GM12878 (cell line): Measurements from ENCODE around the gene UBASH3A. TPM values are rescaled to one million over a fixed set of nuclear protein-coding genes. Genes with fewer than 3 reads are reported as not detected.

Experiments used
- ATAC-seq: fragments of 200-7000 bp; cut with Tn5 transposase; 3 replicates; pipeline ENCODE4 v1.9.1; 2020; ENCODE audit warnings: mild to moderate bottlenecking, moderate library complexity
- BruUV-seq: library from RNA; stranded (reverse); fragments of 400-500 nt; replicated peaks from 2 replicates; lab custom pipeline; 2021; lab: Mats Ljungman, UMichigan
- CTCF ChIA-PET: fragments of 300-600 bp; sonication (Branson Sonifier 250); formaldehyde crosslinking; extraction: SDS; loops from one replicate; lab custom pipeline; 2021; ENCODE audit warnings: inconsistent platforms; lab: Yijun Ruan, JAX
- POLR2A ChIA-PET: fragments of 350-600 bp; formaldehyde crosslinking; extraction: SDS; loops from one replicate; lab custom pipeline; 2021; ENCODE audit warnings: inconsistent platforms; lab: Charles Lee
- RAD21 ChIA-PET: fragments of 300-600 bp; sonication (Branson Sonifier 250); formaldehyde crosslinking; loops from one replicate; lab custom pipeline; 2023; ENCODE audit warnings: antibody characterized with exemption; ENCODE audit not compliant: unreplicated experiment; lab: Charles Lee
- SMC1A ChIA-PET: fragments of 300-600 bp; sonication (Branson Sonifier 250); formaldehyde crosslinking; loops from one replicate; lab custom pipeline; 2023; ENCODE audit not compliant: unreplicated experiment, uncharacterized antibody; lab: Charles Lee
- DNase-seq: peaks from one replicate; pipeline ENCODE4 v3.0.0-alpha.2; 2011; ENCODE audit warnings: low read depth, low spot score
- FAIRE-seq: peaks from 3 replicates; lab custom pipeline; 2011; peaks lifted over from hg19 to GRCh38; lab: Jason Lieb, UNC
- H2AFZ ChIP-seq: 2 replicates; pipeline ENCODE4 v1.6.0; 2011; ENCODE audit warnings: low read depth, low read length, control low read depth; ENCODE audit not compliant: control insufficient read depth
- H3K27ac ChIP-seq: 2 replicates; pipeline ENCODE4 v1.5.1; 2011; ENCODE audit warnings: control low read depth; ENCODE audit not compliant: control insufficient read depth, insufficient read depth
- H3K27me3 ChIP-seq, 2 experiments: replicated peaks in 1 of 2; 2 replicates each; pipeline versions ENCODE4 v1.6.0 to v1.6.1; 2011; ENCODE audit warnings: low read length in 1 of 2; ENCODE audit not compliant: control insufficient read depth in 2 of 2, insufficient read depth in 2 of 2
- H3K36me3 ChIP-seq, 2 experiments: 2 replicates each; pipeline ENCODE4 v1.5.1; 2011; ENCODE audit warnings: low read length in 1 of 2; ENCODE audit not compliant: control insufficient read depth in 2 of 2, insufficient read depth in 2 of 2
- H3K4me1 ChIP-seq: 2 replicates; pipeline ENCODE4 v1.6.1; 2011; ENCODE audit warnings: mild to moderate bottlenecking, low read length, moderate library complexity, mixed read lengths; ENCODE audit not compliant: control insufficient read depth, insufficient read depth
- H3K4me2 ChIP-seq: 2 replicates; pipeline ENCODE4 v1.6.0; 2011; ENCODE audit warnings: control low read depth; ENCODE audit not compliant: control insufficient read depth, insufficient read depth
- H3K4me3 ChIP-seq: fragments of 200-600 bp; sonication (generic); 2 replicates; pipeline ENCODE4 v1.5.1; 2016
- H3K79me2 ChIP-seq: 2 replicates; pipeline ENCODE4 v1.6.0; 2011; ENCODE audit warnings: low read length; ENCODE audit not compliant: control insufficient read depth, insufficient read depth
- H3K9ac ChIP-seq: 2 replicates; pipeline ENCODE4 v1.8.0; 2011; ENCODE audit warnings: low read length, control low read depth, mixed read lengths; ENCODE audit not compliant: control insufficient read depth, insufficient read depth
- H3K9me3 ChIP-seq: replicated peaks from 3 replicates; pipeline ENCODE4 v1.5.1; 2011; ENCODE audit warnings: mild to moderate bottlenecking, low read length; ENCODE audit not compliant: control insufficient read depth, insufficient read depth
- H4K20me1 ChIP-seq: 2 replicates; pipeline ENCODE4 v1.6.0; 2011; ENCODE audit not compliant: control insufficient read depth, insufficient read depth
- GATAD2B ChIP-seq: fragments of 450-650 bp; conservative IDR thresholded peaks from 2 replicates; pipeline ENCODE4 v1.6.1; 2017; ENCODE audit warnings: low read depth, mild to moderate bottlenecking, moderate library complexity
- MYB ChIP-seq: fragments of 150-350 bp; IDR thresholded peaks from 2 replicates; pipeline ENCODE4 v1.6.1; 2014; ENCODE audit warnings: mild to moderate bottlenecking, low read depth, low read length, borderline replicate concordance
- NRF1 ChIP-seq: conservative IDR thresholded peaks from 2 replicates; pipeline ENCODE4 v1.6.1; 2011; ENCODE audit warnings: mild to moderate bottlenecking, low read depth, low read length, improper control_type of control experiment
- RFX5 ChIP-seq: IDR thresholded peaks from 2 replicates; pipeline ENCODE4 v1.6.1; 2011; ENCODE audit warnings: low read depth, low read length, improper control_type of control experiment
- TCF3 ChIP-seq: IDR thresholded peaks from 2 replicates; pipeline ENCODE4 v1.6.1; 2012; ENCODE audit warnings: low read depth, mild to moderate bottlenecking, low read length, borderline replicate concordance; ENCODE audit not compliant: insufficient read depth
- WRNIP1 ChIP-seq: IDR thresholded peaks from 2 replicates; pipeline ENCODE4 v1.6.1; 2011; ENCODE audit warnings: low read depth, low read length, improper control_type of control experiment, borderline replicate concordance
- ZNF207 ChIP-seq: fragments of 450-650 bp; IDR thresholded peaks from 2 replicates; pipeline ENCODE4 v1.6.1; 2014; ENCODE audit warnings: antibody characterized with exemption, mild to moderate bottlenecking, borderline replicate concordance
- ZNF24 ChIP-seq: fragments of 450-650 bp; IDR thresholded peaks from 2 replicates; pipeline ENCODE4 v1.6.1; 2017; ENCODE audit warnings: antibody characterized with exemption, mild to moderate bottlenecking
- WGBS: methylation state at CpG from one replicate; pipeline ENCODE4 v1.1.6; 2016; ENCODE audit warnings: low lambda C conversion rate; ENCODE audit not compliant: insufficient replicate concordance, insufficient coverage; ENCODE audit errors: missing lambda C conversion rate; 5-methylcytosine and 5-hydroxymethylcytosine counted together
- in situ Hi-C: fragments of 300-500 bp; cut with MboI; formaldehyde crosslinking; loops from 9 replicates; pipeline ENCODE4 v1.14.3; 2018; ENCODE audit warnings: mixed read lengths
- intact Hi-C: fragments of 100-400 bp; cut with micrococcal nuclease; formaldehyde crosslinking; loops from one replicate; pipeline ENCODE4 v1.14.2; 2022; ENCODE audit not compliant: unreplicated experiment
- polyA plus RNA-seq, 11 experiments: library from polyadenylated mRNA; depleted of rRNA in 4 of 11; unstranded in 6 of 11; stranded (reverse) in 5 of 11; fragments of >200 nt; fragmentation: Nextera tagmentation in 4 of 11; fragmentation: Illumina TruSeq in 1 of 11; extraction: Ambion mirVana in 4 of 11; extraction: Trizol in 1 of 11; gene quantifications; 1 replicate in 1 of 11; 2 replicates in 10 of 11; pipeline versions ENCODE4 v1.2.1 to v1.2.3, GENCODE V29; 2011 to 2016; ENCODE audit warnings: inconsistent platforms in 2 of 11, missing spikeins in 2 of 11, low read depth in 1 of 11
- total RNA-seq, 4 experiments: library from RNA; depleted of rRNA in 3 of 4; stranded (reverse); fragments of >200 nt in 3 of 4; fragmentation: Illumina TruSeq in 1 of 4; extraction: Trizol in 1 of 4; gene quantifications; 2 replicates each; pipeline versions ENCODE4 v1.2.1 to v1.2.3, GENCODE V29; 2013 to 2021
- TF ChIP-seq, protein P1 (sequence below): fragments of 450-650 bp; formaldehyde crosslinking; IDR thresholded peaks from 2 replicates; pipeline ENCODE4 v1.4.0; 2022; ENCODE audit warnings: mild to moderate bottlenecking, moderate library complexity
- TF ChIP-seq, protein P2 (sequence below): fragments of 450-650 bp; IDR thresholded peaks from 2 replicates; pipeline ENCODE4 v1.6.1; 2018; ENCODE audit warnings: mild to moderate bottlenecking, low read depth, moderate library complexity; ENCODE audit not compliant: partially characterized antibody
- TF ChIP-seq, protein P3 (sequence below): IDR thresholded peaks from 2 replicates; pipeline ENCODE4 v1.6.1; 2011; ENCODE audit warnings: borderline replicate concordance, low read depth, mild to moderate bottlenecking, moderate library complexity, low read length; ENCODE audit not compliant: insufficient read depth, poor library complexity, severe bottlenecking
- TF ChIP-seq, protein P4 (sequence below), 3 experiments: IDR thresholded peaks in 2 of 3; conservative IDR thresholded peaks in 1 of 3; 2 replicates each; pipeline ENCODE4 v1.5.1; 2011; ENCODE audit warnings: low read depth in 3 of 3, low read length in 3 of 3, mild to moderate bottlenecking in 3 of 3, control low read depth in 2 of 3, moderate library complexity in 2 of 3, inconsistent platforms in 1 of 3, mixed read lengths in 1 of 3; ENCODE audit not compliant: control insufficient read depth in 2 of 3, insufficient read depth in 1 of 3; ENCODE audit errors: extremely low read depth in 1 of 3

UBASH3A gene
- total and polyA plus RNA-seq, 10 of the 15 experiments (the other 5 are each of a cell fraction or from before 2014, with no cell fraction given), result 0.04 to 0.39 (median 0.23) TPM; not detected in 1

DNA sequence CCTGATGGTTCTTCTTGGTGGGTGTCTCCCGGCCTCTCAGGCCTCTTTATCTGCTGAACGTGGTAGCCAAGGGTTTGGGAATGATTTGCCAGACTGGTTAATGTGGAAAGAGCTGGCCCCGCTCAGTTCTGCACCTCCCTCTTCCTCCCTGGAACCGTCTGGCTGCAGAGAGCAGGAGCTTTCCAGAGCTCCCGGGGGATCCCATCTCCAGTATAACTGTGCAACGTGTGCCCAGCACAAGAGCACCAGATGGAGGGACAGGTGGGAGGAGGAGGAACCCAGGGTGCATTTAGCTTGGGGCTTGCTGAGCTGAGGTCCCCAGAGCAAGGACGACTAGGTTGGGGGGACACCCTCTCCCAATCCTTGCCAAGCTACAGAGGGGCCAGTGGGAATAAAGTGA, 42.4 kb upstream of the UBASH3A start (continued):
- TF ChIP-seq, protein P1, sequence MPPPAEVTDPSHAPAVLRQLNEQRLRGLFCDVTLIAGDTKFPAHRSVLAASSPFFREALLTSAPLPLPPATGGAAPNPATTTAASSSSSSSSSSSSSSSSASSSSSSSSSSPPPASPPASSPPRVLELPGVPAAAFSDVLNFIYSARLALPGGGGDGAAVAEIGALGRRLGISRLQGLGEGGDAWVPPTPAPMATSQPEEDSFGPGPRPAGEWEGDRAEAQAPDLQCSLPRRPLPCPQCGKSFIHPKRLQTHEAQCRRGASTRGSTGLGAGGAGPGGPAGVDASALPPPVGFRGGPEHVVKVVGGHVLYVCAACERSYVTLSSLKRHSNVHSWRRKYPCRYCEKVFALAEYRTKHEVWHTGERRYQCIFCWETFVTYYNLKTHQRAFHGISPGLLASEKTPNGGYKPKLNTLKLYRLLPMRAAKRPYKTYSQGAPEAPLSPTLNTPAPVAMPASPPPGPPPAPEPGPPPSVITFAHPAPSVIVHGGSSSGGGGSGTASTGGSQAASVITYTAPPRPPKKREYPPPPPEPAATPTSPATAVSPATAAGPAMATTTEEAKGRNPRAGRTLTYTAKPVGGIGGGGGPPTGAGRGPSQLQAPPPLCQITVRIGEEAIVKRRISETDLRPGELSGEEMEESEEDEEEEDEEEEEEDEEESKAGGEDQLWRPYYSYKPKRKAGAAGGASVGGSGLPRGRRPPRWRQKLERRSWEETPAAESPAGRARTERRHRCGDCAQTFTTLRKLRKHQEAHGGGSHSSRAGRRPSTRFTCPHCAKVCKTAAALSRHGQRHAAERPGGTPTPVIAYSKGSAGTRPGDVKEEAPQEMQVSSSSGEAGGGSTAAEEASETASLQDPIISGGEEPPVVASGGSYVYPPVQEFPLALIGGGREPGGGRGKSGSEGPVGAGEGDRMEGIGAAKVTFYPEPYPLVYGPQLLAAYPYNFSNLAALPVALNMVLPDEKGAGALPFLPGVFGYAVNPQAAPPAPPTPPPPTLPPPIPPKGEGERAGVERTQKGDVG, result no peak

DNA sequence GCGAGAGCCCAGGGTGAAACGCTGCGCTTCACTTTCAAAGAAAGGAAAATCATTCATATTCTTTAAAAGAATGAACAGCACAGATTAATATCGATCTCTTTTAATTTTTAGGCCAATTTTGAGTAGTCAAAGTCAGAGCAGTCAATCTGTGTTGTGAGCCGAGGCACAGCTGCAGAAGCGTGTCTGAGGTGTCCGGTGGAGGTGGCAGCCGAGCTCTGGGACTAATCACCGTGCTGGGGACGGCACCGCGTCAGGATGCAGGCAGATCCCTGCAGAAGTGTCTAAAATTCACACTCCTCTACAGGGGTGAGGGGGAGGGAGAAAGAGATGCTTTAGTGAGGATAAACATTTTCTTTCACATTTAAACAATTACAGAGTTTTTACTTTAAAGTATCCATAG, 41.5 kb upstream of the UBASH3A start:
- RAD21 ChIA-PET, result interaction anchor here (1.5 kb wide), 2 partner anchors 52 to 176 kb away, joined by 3 to 7 read pairs; no protein-coding TSS in a partner anchor
- FAIRE-seq, result no peak
- in situ Hi-C loops, result no loop called here

More for the DNA sequence above, 41.5 kb upstream of the UBASH3A start:
- Histone ChIP-seq H3K9me3 (peaks cover 3% of the 10 kb centered on the region), H2AFZ (no peak overlapping the region), H4K20me1 (no peaks in the 10 kb centered on the region), H3K4me2 (no peak overlapping the region; the same call in 1 of the 2 replicates), H3K4me3 (no peak overlapping the region), H3K79me2 (no peaks in the 10 kb centered on the region), H3K27me3 (no peaks in the 10 kb centered on the region; a peak in 2 of 4 replicates), H3K9ac (no peak overlapping the region), H3K4me1 (peaks cover 17% of the 10 kb centered on the region), H3K27ac (no peak overlapping the region), H3K36me3 (no peaks in the 10 kb centered on the region)
- WGBS, result 89% methylated on average over 12 of the region's 12 CpGs
- ATAC-seq (no peak), DNase-seq (no peak)
- intact Hi-C loops, result no loop called here
- ChIA-PET POLR2A (no interaction called here), SMC1A (interaction anchor here (1.1 to 1.5 kb wide), 3 partner anchors 8 to 174 kb away, joined by 3 to 6 read pairs (median 4); no protein-coding TSS in a partner anchor), CTCF (interaction anchor here (1.6 kb wide), 1 partner anchor 79 kb away, joined by 3 read pairs; no protein-coding TSS in a partner anchor)
- BruUV-seq, result no TSS peak
- no peak for TF ChIP-seq ZNF207
- TF ChIP-seq, protein P2, sequence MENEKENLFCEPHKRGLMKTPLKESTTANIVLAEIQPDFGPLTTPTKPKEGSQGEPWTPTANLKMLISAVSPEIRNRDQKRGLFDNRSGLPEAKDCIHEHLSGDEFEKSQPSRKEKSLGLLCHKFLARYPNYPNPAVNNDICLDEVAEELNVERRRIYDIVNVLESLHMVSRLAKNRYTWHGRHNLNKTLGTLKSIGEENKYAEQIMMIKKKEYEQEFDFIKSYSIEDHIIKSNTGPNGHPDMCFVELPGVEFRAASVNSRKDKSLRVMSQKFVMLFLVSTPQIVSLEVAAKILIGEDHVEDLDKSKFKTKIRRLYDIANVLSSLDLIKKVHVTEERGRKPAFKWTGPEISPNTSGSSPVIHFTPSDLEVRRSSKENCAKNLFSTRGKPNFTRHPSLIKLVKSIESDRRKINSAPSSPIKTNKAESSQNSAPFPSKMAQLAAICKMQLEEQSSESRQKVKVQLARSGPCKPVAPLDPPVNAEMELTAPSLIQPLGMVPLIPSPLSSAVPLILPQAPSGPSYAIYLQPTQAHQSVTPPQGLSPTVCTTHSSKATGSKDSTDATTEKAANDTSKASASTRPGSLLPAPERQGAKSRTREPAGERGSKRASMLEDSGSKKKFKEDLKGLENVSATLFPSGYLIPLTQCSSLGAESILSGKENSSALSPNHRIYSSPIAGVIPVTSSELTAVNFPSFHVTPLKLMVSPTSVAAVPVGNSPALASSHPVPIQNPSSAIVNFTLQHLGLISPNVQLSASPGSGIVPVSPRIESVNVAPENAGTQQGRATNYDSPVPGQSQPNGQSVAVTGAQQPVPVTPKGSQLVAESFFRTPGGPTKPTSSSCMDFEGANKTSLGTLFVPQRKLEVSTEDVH, result no peak
- TF ChIP-seq TCF3, result no peak
- TF ChIP-seq MYB, result no peak
- TF ChIP-seq NRF1, result no peak
- TF ChIP-seq ZNF24, result no peak
- TF ChIP-seq, protein P3, sequence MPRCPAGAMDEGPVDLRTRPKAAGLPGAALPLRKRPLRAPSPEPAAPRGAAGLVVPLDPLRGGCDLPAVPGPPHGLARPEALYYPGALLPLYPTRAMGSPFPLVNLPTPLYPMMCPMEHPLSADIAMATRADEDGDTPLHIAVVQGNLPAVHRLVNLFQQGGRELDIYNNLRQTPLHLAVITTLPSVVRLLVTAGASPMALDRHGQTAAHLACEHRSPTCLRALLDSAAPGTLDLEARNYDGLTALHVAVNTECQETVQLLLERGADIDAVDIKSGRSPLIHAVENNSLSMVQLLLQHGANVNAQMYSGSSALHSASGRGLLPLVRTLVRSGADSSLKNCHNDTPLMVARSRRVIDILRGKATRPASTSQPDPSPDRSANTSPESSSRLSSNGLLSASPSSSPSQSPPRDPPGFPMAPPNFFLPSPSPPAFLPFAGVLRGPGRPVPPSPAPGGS, result no peak
- no peak for TF ChIP-seq WRNIP1
- TF ChIP-seq, protein P4, sequence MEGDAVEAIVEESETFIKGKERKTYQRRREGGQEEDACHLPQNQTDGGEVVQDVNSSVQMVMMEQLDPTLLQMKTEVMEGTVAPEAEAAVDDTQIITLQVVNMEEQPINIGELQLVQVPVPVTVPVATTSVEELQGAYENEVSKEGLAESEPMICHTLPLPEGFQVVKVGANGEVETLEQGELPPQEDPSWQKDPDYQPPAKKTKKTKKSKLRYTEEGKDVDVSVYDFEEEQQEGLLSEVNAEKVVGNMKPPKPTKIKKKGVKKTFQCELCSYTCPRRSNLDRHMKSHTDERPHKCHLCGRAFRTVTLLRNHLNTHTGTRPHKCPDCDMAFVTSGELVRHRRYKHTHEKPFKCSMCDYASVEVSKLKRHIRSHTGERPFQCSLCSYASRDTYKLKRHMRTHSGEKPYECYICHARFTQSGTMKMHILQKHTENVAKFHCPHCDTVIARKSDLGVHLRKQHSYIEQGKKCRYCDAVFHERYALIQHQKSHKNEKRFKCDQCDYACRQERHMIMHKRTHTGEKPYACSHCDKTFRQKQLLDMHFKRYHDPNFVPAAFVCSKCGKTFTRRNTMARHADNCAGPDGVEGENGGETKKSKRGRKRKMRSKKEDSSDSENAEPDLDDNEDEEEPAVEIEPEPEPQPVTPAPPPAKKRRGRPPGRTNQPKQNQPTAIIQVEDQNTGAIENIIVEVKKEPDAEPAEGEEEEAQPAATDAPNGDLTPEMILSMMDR (IDR thresholded peaks at IDR 0.05 in 2 of 3, conservative IDR thresholded peaks at IDR 0.05 in 1 of 3; ENCODE audit: control insufficient read depth in 2 of 3, extremely low read depth in 1 of 3, insufficient read depth in 1 of 3, low read depth in 3 of 3, low read length in 3 of 3), result no peak
- no peak for TF ChIP-seq GATAD2B
- no peak for TF ChIP-seq RFX5
